Stimulated activated CD4-positive, alpha-beta T cell treated with anti-CD3 and anti-CD28 coated beads, Interleukin-15, amount 100 ng/mL, for 24 hours (primary cell): ENCODE results near the gene S100A10.

Experiments used
- DNase-seq: peaks from one replicate; pipeline ENCODE4 v3.0.0-alpha.2; 2020

The S100A10 gene, protein sequence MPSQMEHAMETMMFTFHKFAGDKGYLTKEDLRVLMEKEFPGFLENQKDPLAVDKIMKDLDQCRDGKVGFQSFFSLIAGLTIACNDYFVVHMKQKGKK

DNA sequence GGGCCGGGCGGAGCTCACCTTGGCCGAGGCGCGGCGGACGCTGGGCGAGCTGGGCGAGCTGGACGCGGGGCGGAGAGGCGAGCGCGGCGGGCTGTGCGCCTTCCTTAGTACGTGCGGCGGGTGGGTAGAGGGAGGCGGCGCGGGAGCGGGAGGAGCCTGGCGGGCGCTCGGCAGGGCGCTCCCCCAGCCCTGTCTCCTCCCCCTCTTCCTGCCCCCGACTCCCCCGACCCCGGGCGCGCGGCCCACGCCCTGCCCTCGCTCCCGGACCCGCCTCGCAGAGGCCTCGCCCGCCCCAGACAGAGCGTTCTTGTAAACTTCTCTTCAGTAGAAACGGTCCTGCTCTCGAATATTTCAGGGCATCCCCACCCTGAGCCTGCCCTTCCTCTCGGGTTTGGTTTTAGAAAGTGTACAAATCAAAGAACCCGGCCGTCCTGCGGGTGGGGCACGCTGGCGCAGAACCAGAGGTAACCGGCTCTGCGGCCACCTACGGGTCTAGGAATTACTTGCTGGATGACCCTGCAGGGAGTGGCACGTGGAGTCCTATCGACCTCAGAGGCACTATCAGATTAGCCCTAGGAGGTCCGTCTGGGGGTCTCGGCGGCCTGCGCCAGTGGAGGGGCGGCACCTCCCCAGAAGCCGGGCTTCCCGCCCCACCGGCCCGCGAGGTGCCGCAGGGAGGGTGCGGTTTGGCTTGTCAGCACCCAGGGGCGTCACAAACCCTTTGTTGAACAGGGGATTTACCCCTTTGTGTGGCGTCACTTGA, at the start of gene S100A10:
S100A10 (minus strand) TSS at position 126 of the 763 bp plus-strand sequence. CDS start 7,629 bp downstream, outside the sequence.
- peak; percentile 80 for DNase-seq

DNA sequence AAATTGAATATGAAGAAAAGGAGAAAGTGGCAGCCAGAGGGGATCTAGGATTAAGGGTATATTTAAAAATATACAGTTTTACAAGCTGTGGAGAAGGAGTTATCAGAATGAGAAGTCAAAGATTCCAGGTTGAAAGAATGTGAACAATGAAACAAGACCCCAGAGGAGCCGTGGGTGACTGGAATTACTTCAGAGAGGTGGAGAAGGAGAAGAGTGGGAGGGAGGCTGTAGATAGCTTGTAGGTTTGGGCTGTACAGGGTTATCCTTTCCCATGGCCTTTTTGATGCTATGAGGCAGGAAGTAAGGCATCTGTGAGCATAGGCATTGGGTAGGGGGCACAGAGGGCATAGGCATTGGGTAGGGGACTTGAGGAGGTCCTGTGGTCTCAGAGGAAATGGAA, 48.4 kb upstream of the S100A10 start:
- no peak for DNase-seq

DNA sequence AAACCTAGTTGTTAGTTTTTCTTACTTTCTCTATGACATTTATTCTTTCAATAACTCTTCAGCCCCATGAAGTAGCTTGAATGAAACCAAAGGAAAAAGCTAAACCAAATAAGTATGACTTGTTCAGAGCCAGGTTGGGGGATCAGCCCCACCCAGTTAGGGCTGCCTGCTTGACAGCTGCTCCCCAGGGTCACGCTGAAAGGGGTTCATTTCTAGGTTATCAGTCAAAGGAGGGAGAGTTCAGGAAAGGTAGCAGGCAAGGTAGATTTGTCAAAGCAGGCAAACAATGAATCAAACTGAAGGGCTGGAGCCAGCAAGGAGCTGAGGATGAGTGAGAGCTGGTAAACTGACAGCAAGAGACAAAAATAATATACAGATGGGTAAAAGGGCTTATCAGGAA, 46.2 kb upstream of the S100A10 start:
- no peak for DNase-seq

DNA sequence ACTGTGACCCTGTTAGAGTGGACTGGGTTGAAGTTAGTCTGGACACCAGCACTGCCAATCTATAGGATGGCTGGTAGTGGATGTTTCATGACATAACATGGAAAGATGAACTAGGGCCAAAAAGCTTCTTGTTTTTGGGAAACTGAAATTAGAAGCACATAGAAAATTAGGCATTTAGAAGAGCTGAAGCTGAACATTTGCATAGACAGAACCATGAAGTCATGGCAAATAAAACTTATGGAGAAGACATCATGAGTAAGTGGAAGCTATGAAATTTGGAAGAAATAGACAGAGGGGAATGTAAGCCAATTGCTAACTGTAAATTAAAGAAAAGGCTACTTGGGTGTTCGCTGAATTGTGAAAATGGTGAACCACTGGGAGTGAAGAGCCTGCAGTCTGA, 45.8 kb upstream of the S100A10 start:
- DNase-seq: no peak

DNA sequence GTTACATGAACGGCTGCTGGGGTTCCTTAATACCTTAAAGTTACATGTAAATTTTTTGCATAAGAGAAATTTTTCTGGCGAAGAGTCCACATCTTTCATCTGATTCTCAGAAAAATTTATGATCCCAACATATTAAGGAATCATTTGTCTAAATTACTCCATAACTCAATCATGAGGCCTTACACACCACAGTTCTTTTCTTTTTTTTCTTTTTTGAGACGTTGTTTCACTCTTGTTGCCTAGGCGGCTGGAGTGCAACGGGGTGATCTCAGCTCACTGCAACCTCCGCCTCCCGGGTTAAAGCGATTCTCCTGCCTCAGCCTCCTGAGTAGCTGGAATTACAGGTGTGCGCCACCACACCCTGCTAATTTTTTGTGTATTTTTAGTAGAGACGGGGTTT, 45.2 kb upstream of the S100A10 start:
- no peak for DNase-seq

DNA sequence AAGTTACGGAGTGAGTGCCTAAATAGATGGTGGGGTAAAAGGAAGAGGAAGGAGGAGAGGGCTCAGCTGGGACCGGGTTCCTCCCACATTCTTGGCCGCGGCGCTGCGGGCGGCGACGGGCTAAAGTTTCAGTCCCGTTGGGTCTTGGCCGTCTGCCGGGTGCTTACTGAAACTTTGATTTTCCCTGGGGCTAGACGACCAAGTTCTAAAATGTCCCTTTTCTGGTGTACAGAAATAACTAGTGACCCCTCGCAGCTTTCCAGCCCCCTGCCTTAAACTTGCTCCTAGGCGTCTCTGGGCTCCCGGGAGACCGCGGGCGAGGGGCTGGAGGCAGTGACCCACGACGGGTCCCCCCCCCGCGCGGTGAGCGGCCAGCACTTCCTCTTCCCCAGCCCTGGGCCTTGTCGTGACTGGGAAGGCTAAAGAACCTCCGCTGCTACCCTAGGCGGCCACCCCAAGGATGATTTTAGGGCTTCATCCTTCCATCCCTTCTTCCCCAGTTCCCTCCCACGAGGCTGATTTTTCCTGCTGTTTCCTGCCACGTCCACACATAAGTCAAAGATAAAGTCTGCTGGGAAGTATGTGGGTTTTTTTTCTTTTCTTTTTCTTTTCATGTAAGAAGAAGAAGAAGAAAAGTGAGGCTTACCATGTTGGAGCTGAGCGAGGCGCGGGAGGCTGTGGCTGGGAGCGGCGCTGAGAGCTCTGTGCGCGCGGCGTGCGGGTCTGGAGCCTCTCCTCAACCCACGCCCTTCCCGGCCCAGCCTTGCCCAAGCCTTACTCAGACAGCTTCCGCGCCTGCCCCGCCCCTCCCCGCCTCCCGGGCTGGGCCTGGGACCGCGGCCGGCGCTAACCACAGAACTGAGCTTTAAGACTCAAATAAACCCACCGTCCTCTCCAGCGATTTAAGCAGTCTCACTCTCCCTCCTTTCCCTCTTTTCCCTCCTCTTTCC, 42.9 kb upstream of the S100A10 start, which contains the start of gene S100A11:
S100A11 (minus strand) TSS at position 738 of the 950 bp plus-strand sequence; CDS start at position 649, 89 bp downstream.
- DNase-seq: peak; percentile 93

DNA sequence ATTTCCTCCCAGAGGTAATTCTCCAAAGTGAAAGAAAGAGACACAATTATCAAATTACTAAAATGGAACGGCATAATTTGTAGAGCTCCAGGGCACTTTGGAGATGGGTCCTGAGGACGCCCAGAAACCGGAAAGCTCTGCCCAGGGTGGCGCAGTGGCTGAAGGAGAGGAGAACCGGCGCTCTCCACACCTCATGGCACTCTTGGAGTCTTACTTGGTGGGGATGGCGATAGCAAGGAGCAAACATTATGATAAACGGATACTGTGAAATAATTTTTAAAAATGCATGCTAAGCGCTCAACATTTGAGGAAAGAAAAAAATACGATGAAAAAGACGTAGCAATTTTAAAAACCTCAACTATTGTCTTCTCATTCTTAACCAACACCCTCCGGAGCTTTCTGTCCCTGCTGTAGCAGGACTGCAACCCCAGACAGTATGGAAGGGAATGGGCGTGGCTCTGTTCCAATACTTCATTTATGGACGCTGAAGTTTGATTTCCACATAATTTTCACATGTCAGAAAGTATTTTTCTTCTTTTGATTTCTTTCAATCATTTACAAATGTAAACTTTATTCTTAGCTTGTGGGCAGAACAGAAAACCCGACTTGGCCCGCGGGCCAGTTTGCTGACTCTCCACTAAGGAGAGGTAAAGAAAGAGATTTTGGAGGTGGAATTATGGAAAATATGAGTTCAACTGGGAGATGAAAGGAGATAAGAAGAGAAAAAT, 42.0 kb upstream of the S100A10 start:
- peak; percentile 41 for DNase-seq

DNA sequence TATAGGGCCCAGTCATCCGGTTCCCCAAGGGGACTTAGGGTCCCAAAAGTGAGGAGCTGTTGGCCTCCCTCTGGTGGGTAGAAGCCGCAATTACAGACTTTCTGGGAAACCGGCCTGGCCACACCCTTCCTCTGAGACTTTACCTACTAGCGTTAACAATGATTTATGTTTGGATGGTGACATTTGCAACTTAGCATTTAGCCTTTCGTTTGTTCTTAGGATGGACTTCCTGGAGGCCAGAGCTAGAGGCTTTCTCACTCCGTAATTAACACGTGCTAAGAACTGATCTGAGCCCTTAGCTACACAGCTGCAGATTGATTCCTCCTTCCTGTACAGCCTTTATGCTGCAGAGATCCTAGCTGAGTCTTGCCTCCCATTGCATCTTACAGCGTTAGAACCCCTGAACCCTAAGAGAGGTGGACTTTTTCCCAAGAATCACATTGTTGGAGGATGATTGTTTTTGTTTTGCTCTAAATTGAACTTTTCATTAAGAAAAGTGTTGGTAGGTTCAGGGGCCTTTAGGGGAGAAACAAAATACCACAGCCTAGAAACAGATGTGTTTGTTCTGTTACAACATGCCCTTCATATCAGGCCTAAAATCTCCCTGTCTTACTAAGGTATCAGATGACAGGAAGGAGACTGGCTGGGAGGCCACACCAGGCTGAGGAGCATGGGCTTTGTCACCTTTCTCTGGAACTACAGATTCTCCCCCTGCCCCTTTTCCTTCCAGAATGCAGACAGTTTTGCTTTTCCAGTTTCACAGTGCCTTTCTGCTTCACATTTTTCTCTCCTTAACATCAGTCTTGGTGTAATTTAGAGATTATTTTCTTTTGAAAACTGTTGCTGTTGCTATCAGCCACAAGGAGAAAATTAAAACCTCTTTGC, 41.2 kb upstream of the S100A10 start:
- DNase-seq: peak; percentile 76

DNA sequence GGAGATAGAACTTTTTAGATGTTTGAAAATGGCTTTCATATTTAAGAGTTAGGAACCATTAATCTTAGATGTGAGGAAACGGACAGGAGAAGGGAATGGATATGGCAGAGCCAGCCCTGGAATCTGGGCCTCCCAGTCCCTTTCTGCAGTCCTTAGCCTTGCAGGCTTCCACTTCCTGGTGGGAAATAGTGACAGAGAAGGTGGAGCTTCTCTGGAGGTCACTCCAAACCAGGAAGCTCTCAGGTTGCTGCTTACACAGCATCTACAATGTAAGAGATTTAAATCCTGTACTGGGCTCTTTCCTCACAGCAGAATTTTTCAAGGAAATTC, 40.6 kb upstream of the S100A10 start:
- no peak for DNase-seq

DNA sequence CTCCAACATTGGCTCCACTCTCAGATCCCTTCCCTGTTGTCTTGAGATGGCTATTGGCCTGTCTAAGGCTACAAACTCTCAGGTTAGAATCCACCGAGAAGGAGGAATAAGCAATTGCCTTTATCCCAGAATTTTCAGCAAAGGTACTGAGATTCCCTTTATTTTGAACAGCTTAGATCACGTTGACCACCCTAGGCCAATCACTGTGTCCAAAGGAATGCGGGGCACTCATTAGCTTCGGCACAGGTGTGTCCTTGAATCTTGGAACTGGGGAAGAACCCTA, 36.2 kb upstream of the S100A10 start:
- DNase-seq: no peak

DNA sequence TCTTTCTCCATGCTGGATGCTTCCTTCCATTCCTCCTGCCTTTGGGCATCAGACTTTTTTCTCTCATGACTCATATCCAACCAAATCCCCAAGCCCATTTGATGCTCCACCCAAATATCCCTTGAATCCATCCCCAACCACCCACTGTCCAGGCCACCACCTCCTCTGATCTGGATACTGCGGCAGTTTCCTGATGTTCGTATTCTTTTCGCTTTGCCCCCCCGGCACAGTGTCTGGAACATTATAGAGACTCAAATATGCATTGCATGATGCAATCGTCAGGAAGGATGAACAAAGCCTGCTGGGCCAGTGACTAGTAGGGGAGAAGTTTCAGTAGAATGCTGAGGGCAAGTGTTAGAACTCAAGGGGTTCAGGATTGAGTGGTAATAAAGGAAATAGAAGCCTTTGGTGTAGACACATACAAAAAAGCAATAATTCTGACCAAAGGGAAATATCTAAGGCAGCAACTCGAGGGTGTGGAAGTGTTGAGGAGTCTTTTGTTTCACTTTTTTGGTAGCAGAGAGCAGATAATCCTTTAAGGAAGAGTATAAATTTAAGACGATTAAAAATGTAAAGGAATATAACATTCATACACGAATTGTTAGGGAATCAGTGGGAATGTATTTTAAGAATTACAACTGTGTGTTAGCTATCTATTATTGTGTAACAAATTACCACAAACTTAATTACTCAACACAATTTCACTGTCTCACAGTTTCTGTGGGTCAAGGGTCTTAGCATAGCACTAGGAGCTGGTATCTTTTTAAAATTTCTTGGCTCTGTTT, 35.7 kb upstream of the S100A10 start:
- DNase-seq: peak; percentile 39

DNA sequence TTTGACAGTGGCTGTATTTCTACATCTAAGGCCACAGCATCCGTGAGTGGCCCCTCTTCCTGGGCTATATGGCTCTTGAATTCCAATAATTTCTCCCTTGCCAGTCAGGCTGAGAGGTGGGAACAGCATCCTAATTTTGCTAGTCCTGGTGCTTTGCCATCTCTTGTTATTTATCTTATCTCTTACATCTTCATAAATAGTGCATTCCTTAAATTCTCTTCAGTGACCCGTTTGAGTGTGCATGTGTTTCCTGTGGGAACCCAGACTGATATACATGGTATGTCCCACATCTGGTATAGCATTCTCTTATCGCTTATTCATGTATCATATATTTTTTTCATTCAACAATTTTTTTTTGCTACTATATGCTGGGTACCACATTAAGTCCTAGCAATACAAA, 33.2 kb upstream of the S100A10 start:
- DNase-seq: no peak

DNA sequence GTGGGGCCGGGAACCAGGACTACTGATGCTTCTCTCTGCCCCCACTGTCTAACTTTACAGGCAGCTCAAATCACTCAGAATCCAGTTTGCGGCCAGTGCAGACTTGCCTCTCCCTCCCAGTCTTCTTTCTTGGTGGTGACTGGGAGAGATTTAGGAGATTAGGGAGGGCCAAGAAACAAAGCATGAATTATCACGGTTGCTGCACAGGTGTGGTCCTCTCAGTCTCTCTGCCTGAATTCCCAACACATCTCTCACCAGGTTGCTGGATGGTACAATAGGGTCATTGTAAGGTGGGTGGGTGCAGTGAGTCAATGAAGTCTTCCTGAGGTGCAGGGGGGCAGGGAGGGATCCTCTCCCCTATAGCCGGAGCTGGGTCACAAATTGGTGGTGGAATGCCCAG, 30.6 kb upstream of the S100A10 start:
- no peak for DNase-seq

DNA sequence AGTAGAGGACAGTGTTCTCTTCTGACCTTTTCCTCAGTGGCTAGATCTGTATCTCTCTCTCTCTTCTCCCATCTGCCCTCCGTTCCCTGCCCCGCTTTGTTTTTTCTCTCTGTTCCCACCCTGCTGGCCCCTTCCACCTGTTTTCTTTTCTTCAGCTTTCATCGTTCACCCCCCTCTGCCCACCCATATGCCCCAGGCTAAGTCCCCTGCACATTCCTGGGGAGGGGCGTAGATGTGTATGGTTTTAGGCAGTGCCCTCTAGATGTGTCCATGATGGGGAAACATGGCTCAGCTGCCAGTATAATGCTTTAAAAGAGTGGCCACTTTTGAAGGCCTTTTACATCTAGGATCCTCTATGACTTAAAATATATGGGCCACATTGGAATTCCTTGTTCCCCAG, 29.6 kb upstream of the S100A10 start:
- no peak for DNase-seq

DNA sequence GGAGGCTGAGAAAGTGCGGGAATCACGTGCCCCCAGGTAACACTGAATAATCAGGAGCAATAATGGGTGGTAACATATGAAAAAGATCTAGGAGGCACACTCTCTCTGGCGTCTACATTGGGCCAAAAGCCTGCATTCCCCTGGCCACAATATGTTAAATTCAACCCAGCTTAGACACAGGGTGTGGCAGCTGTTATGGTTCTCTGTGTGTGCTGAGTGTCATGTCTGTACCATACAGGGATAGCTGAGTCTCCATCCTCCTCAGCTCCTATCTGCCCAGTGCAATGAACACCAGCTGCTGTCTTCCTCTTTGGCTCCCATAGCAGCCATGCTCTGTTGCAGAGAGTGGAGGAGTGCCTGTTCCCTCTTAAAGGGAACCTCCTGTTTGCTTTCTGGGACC, 28.8 kb upstream of the S100A10 start:
- DNase-seq: no peak

DNA sequence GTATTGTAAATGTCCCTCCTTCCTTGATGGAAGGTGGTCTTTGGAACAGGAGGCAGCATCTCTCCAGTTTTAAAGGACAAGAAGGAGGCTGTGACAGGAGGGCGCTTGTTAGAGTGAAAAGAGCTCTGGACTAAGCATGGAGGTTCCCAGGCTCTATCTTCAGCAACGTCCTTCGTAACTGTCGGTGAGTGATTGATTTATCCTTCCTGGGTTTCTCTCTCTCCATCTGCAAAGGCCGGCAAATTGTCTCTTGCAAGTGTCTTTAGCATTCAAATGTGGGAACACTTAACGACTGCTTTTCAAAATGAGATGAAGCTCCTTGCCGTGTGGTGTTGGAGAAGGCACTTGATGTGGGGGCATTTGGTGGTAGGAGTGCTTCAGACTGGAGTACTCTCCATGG, 27.9 kb upstream of the S100A10 start:
- DNase-seq: no peak

DNA sequence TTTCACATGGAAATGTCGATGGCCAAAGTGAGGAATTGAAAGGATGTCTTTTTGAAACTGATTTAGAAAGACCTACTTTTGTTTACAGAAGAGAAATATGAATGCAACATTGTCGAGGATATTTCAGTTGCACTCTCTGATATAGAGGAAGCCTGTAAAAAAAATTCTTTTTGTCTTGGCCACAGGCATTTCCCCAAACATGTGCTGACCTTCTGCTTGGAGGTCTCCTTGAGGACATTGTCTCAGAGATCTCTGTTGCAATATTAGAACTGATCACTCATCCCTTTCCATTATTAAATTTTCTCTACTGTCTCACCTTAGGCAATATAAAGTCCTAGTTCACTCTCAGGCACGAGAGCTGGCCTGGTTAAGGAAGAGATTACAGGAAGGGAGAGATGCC, 27.2 kb upstream of the S100A10 start:
- DNase-seq: no peak

DNA sequence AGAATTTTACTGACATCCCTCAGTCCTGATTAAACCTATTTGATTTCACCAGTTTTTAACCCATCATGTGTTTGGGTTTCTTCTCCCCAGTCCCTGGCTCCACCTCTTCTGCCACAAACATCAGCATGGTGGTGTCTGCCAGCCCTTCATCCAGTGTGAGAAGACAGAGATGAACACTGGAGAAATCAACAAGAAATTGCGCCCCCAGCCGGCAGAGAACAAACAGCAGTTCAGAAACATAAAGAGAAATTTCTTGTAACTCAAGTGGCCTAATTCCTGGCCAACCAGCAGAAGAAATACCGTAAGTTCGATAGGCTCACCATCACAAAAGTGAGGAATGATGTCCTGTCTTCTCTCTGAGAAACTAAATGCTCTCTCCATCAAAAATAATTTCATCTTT, 24.9 kb upstream of the S100A10 start:
- peak; percentile 47 for DNase-seq

DNA sequence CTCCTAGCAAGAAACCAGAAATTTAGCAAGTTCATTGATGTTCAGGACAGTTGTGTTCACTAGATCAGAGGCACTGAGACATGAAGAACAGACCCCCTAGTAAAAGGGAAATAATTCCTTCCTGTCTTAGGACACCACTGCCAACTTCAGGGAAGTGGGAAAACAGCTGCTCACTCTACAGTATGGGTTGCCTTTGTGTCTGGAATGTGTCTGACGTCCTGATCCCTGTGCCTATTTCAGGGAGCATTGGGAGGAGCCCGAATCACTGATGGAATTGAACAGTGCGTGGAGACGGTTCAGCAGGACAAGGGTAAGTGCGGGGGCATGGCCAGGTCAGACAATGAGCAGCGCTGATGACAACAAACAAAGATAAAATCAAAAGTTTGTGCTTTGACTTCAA, 22.1 kb upstream of the S100A10 start:
- no peak for DNase-seq

DNA sequence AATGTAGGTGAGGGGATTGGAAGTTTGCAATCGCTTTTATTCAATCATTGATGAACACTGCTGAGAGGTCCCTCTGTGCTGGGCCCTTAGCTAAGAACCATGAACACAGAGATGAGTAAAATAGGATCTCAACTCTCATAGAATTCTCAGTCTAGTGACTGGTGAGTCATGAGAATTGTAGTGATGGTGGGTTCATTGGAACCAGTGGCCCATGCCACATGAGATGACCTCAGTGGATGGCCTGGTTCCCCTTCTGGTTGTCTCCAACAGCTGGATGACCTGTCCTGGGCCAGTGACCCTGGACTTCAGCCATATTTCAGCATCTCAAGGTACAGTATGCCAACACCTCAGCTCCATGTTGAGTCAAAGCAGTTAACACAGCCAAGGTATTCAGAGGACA, 21.3 kb upstream of the S100A10 start:
- no peak for DNase-seq

DNA sequence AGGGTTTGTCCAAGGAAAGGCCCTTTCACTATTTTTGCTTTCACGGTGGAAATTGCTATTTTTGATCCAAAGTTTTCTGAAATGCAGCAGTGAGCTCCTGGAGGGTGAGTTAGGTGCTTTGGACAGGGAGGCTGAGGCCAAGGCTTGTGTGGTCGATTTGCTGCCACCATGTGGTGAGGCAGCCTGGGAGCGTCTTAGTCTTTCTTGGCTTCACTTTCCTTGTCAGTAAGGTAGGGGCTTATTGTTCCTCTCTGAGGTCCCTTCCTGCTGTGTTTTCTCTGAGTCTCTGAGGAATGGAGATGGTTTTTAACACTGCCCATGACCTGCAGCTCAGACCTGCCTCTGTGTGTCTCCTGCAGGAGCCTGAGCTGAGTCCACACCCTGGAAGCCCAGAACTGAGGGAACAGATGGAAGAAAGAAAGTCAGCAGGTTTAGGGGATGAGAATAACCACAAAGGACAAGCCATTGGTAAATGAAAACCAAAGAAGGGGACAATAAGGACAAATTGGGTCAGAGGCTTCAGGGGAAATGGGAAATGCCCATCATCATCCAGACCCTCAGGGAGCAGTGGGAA, 20.1 kb upstream of the S100A10 start:
- DNase-seq: peak; percentile 57
